GM12891 (cell line): ENCODE results near the gene MDGA2.

ENCODE experiments used
- DNase-seq: peaks from one replicate; pipeline ENCODE4 v3.0.0; 2011; ENCODE audit warnings: low spot score; ENCODE audit not compliant: insufficient read length
- FAIRE-seq: peaks from 2 replicates; lab custom pipeline; 2011; peaks lifted over from hg19 to GRCh38; lab: Jason Lieb, UNC
- PAX5 ChIP-seq: IDR thresholded peaks from 2 replicates; pipeline ENCODE4 v1.6.1; 2011; ENCODE audit warnings: low read length, moderate library complexity, mild to moderate bottlenecking; ENCODE audit not compliant: insufficient read depth, severe bottlenecking
- POLR2A ChIP-seq: IDR thresholded peaks from 2 replicates; pipeline ENCODE4 v1.6.1; 2011; ENCODE audit warnings: low read depth, low read length, control low read depth
- POLR2AphosphoS5 ChIP-seq: IDR thresholded peaks from 2 replicates; pipeline ENCODE4 v1.6.1; 2011; ENCODE audit warnings: low read depth, low read length, control low read depth
- POU2F2 ChIP-seq: IDR thresholded peaks from 2 replicates; pipeline ENCODE4 v1.6.1; 2011; ENCODE audit warnings: low read depth, mild to moderate bottlenecking, control low read depth, low read length, moderate library complexity
- SPI1 ChIP-seq: IDR thresholded peaks from 2 replicates; pipeline ENCODE4 v1.6.1; 2011; ENCODE audit warnings: low read depth, low read length, control low read depth
- TAF1 ChIP-seq: IDR thresholded peaks from 2 replicates; pipeline ENCODE4 v1.6.1; 2011; ENCODE audit warnings: low read depth, low read length, control low read depth

Gene MDGA2

GRCh38 chr14:47557894-47558293 is 117.5 kb downstream of the MDGA2 start:
- TF ChIP-seq PAX5 (no peak), POLR2A (no peak), TAF1 (no peak), POU2F2 (no peak), SPI1 (no peak), POLR2AphosphoS5 (no peak)
- no peak for DNase-seq
- FAIRE-seq, result no peak

GRCh38 chr14:47555333-47555732 is 120.1 kb downstream of the MDGA2 start:
- TF ChIP-seq TAF1 (no peak), POU2F2 (no peak), POLR2A (no peak), SPI1 (no peak), POLR2AphosphoS5 (no peak), PAX5 (no peak)
- no peak for FAIRE-seq
- no peak for DNase-seq

- DNase-seq (no peak), FAIRE-seq (no peak)
- no peak for TF ChIP-seq POU2F2
- TF ChIP-seq POLR2A, result no peak
- no peak for TF ChIP-seq TAF1
Observed at GRCh38 chr14:47549886-47550285, 125.5 kb downstream of the MDGA2 start.

GRCh38 chr14:47543459-47543858 is 131.9 kb downstream of the MDGA2 start:
- DNase-seq (no peak), FAIRE-seq (no peak)
- TF ChIP-seq POLR2AphosphoS5 (no peak), POU2F2 (no peak), TAF1 (no peak), SPI1 (no peak), POLR2A (no peak), PAX5 (no peak)

- TF ChIP-seq TAF1 (no peak), POLR2AphosphoS5 (no peak), POLR2A (no peak), PAX5 (no peak), SPI1 (no peak), POU2F2 (no peak)
- no peak for FAIRE-seq
- DNase-seq, result no peak
Observed at GRCh38 chr14:47541662-47542061, 133.7 kb downstream of the MDGA2 start.

GRCh38 chr14:47539031-47539461 is 136.4 kb downstream of the MDGA2 start:
- DNase-seq (no peak), FAIRE-seq (no peak)

GRCh38 chr14:47536341-47536740 is 139.1 kb downstream of the MDGA2 start:
- FAIRE-seq (no peak), DNase-seq (no peak)

More at GRCh38 chr14:47539031-47539461, 136.4 kb downstream of the MDGA2 start:
- TF ChIP-seq SPI1 (no peak), PAX5 (no peak), TAF1 (no peak), POLR2A (no peak), POLR2AphosphoS5 (no peak), POU2F2 (no peak)

GRCh38 chr14:47526591-47527244 is 148.7 kb downstream of the MDGA2 start:
- no peak for TF ChIP-seq SPI1
- TF ChIP-seq POLR2AphosphoS5, result no peak
- no peak for TF ChIP-seq TAF1
- no peak for TF ChIP-seq POU2F2
- TF ChIP-seq PAX5, result no peak
- TF ChIP-seq POLR2A, result no peak
- no peak for DNase-seq

More at GRCh38 chr14:47536341-47536740, 139.1 kb downstream of the MDGA2 start:
- TF ChIP-seq SPI1 (no peak), TAF1 (no peak), POLR2A (no peak), POLR2AphosphoS5 (no peak), PAX5 (no peak), POU2F2 (no peak)

GRCh38 chr14:47524524-47524923 is 150.9 kb downstream of the MDGA2 start:
- TF ChIP-seq POLR2A (no peak), SPI1 (no peak), TAF1 (no peak), POLR2AphosphoS5 (no peak), POU2F2 (no peak), PAX5 (no peak)
- FAIRE-seq (no peak), DNase-seq (no peak)

More at GRCh38 chr14:47526591-47527244, 148.7 kb downstream of the MDGA2 start:
- FAIRE-seq, result no peak

GRCh38 chr14:47520382-47520781 is 155.0 kb downstream of the MDGA2 start:
- TF ChIP-seq POLR2A (no peak), SPI1 (no peak), PAX5 (no peak), POLR2AphosphoS5 (no peak), TAF1 (no peak), POU2F2 (no peak)
- no peak for DNase-seq
- no peak for FAIRE-seq
